HL-60/S4 treated with phorbol 12-myristate 13-acetate at 8.2 ng/mL for 4 days and 3 days (cell line): Measurements from ENCODE around the gene PIEZO1.
"Not testable (repeated sequence)": the region's sequence is repeated elsewhere in the genome, so short reads cannot be mapped to it uniquely, and the experiment has no call there.

ENCODE experiments used
- in situ Hi-C: fragments of 300-500 bp; cut with MboI; formaldehyde crosslinking; loops from 2 replicates; pipeline ENCODE4 v1.15.0; 2022; ENCODE audit warnings: low sequenced_read_pairs

The PIEZO1 gene, protein sequence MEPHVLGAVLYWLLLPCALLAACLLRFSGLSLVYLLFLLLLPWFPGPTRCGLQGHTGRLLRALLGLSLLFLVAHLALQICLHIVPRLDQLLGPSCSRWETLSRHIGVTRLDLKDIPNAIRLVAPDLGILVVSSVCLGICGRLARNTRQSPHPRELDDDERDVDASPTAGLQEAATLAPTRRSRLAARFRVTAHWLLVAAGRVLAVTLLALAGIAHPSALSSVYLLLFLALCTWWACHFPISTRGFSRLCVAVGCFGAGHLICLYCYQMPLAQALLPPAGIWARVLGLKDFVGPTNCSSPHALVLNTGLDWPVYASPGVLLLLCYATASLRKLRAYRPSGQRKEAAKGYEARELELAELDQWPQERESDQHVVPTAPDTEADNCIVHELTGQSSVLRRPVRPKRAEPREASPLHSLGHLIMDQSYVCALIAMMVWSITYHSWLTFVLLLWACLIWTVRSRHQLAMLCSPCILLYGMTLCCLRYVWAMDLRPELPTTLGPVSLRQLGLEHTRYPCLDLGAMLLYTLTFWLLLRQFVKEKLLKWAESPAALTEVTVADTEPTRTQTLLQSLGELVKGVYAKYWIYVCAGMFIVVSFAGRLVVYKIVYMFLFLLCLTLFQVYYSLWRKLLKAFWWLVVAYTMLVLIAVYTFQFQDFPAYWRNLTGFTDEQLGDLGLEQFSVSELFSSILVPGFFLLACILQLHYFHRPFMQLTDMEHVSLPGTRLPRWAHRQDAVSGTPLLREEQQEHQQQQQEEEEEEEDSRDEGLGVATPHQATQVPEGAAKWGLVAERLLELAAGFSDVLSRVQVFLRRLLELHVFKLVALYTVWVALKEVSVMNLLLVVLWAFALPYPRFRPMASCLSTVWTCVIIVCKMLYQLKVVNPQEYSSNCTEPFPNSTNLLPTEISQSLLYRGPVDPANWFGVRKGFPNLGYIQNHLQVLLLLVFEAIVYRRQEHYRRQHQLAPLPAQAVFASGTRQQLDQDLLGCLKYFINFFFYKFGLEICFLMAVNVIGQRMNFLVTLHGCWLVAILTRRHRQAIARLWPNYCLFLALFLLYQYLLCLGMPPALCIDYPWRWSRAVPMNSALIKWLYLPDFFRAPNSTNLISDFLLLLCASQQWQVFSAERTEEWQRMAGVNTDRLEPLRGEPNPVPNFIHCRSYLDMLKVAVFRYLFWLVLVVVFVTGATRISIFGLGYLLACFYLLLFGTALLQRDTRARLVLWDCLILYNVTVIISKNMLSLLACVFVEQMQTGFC (N-terminal part only)

GRCh38 chr16:88785106-88785924 is at the start of gene PIEZO1:
Gene PIEZO1 (minus strand): TSS chr16:88785220. CDS start chr16:88784964, 256 bp downstream.
- in situ Hi-C loops = no loop called here

DNA sequence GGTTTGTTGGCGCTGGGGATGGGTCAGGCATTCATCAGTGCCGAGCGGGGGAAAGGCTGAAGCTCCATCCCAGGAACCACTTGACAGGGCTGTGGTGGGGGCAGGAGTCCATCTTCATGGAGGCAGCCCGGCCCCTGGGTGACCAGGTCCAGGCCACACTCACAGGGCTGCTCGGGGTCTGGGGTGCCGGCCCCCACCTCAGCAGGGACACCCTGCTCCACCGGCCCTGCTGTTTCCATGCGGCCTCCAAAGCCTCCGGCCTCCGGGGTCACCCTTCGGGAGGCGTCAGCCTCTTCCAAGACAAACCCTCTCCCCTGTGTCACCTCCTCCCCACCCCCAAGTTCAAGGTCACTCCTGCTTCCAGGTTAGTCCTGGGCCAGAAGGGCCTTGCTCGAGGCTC is 49.6 kb upstream of the PIEZO1 start:
- in situ Hi-C loops = no loop called here

DNA sequence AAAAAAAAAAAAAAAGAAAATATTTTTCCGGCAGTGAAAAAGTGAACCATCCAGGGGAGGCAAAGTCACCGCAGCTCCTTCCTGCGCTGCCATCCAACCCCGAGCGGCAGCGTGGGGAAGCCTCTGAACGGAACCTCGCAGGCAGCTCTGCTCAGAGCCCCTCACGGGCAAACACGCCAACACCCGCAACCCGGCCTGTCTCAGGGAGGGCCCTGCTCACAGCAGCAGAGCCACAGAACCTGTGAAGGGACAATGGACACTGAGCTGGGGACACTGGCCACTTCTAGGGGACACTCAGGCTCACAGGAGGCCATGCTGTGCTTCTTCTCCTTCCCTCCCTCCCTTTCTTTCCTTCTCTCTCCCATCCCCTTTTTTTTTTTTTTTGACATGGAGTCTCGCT is 48.1 kb upstream of the PIEZO1 start:
- in situ Hi-C loops = no loop called here

GRCh38 chr16:88831838-88832237 is 46.8 kb upstream of the PIEZO1 start:
- in situ Hi-C loops = no loop called here

DNA sequence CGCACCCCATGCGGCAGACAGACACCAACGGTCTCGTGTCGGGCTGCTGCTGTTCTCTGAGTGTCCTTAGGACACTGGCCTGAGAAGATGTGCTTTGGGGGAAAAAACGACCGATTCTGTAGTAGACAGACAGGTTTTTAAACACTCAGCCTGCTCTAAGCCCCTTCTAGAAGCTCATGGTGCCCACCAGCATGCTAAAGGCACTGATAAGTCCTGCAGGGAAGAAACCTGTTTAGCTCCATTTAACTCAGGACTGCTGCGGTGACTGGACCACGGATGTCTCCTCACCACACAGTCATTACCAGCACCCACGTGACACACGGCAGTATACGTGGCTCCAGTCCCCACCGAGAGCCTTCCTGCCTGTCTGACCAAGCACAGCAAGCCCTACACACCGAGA is 45.8 kb upstream of the PIEZO1 start:
- in situ Hi-C loops = no loop called here

DNA sequence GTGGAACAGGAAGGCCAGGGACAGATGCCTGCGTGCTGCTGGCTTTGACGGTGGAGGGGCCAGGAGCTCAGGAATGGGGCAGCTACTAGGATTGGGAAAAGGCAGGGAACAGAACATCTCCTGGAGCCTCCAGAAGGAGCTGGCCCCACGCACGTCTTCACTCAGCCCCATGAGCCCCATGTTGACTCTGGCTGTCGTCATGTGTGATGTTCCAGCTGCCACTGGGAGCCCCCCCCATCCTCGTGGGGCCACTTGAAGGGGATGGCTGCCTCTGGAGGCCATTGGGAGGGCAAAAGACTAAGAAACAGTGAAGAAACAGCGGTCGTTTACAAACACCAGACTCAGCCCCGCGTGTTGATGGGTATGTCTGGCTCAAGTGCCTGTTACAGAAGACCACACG is 45.2 kb upstream of the PIEZO1 start:
- in situ Hi-C loops = no loop called here

GRCh38 chr16:88828711-88829110 is 43.7 kb upstream of the PIEZO1 start:
- in situ Hi-C loops = no loop called here

DNA sequence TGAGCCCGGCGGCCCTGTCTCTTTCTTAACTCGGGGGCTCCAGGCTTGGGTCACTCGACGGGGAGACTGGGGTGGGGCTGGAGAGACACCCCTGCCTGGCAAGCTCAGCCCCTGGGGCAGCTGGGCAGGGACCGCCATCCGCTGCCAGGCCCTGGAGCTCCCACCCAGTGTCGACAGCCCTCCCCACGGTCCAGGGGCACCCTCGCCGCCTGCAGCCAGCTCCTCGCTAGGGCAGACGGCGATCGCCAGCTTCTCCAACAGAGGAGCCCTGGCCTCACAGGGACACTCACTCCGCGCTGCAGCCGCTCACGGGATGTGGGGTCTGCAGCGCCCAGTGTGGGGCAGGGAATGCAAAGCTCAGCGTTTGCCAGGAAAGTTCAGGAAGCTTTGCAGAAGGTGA is 42.7 kb upstream of the PIEZO1 start:
- in situ Hi-C loops = no loop called here

DNA sequence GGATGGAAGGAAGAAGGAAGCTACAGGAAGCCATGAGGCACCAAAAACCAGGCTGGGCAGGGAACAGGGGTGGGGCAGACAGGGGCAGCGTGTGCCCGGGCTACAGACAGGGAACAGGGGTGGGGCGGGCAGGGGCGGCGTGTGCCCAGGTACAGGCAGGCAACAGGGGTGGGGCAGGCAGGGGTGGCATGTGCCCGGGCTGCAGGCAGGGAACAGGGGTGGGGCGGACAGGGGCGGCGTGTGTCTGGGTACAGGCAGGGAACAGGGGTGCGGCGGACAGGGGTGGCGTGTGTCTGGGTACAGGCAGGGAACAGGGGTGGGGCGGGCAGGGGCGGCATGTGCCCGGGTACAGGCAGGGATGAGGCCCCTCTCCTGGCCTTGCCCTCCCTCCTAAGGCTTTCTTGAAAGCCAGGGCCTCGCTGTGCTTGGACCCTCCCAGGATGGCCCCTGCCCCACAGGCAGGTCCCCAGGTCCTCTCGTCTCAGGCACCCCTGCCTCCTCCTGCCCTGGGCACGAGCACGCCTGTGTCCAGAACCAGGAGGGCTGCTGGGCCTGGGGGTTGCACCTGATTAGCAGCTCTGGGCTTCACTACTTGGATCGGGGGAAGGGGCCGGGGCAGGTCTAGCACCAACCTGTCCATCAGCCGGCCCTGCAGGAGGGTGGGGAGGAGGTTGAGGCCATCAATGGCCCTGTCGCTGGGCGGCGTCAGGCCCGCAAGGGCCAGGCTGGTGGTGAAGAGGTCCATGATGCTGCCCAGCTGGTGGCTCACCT is 41.2 kb upstream of the PIEZO1 start:
- in situ Hi-C loops = no loop called here

- in situ Hi-C loops = no loop called here
These were observed 40.1 kb upstream of the PIEZO1 start for GRCh38 chr16:88825146-88825545.

DNA sequence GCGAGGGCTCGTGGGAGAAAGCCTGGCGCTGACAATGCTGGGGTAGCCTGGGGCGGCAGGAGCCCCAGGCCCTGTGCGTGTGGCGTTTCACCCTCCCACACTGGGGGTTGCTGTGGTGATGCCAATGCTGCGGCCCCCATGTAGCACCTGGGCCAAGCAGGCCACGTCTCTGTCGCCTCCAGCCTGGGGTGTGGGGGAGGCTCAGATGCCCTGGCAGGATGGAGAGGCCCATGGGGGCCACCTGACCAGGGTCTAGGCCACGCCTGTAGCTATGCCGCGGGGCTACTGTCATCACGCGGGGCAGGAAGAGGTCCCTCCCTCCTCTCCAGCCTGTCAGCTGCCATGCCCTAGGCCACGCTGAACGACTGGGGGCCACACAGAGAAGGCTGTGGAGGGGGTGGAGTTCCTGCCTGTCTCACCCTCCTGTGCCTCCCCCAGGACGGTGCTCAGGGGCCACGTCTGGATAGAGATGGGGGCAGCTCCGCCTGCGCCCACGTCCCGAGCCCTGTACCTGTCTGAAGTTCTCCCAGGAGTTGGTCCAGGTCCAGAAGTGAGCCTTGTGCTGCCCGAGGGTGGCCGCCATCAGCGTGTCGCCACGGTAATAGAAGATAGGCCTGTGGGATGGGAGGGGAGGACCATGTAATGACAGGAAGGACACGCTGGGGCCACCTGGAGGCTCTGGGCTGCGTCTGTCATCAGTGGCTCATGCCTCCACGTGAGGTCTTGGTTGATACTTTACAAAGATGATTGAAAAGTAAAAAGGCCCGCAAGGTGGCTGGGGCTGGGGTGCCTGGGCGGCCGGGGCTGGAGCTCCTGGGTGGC is 39.4 kb upstream of the PIEZO1 start:
- in situ Hi-C loops = no loop called here

- in situ Hi-C loops = not testable (repeated sequence)
These were observed 38.6 kb upstream of the PIEZO1 start for GRCh38 chr16:88823646-88824045.

DNA sequence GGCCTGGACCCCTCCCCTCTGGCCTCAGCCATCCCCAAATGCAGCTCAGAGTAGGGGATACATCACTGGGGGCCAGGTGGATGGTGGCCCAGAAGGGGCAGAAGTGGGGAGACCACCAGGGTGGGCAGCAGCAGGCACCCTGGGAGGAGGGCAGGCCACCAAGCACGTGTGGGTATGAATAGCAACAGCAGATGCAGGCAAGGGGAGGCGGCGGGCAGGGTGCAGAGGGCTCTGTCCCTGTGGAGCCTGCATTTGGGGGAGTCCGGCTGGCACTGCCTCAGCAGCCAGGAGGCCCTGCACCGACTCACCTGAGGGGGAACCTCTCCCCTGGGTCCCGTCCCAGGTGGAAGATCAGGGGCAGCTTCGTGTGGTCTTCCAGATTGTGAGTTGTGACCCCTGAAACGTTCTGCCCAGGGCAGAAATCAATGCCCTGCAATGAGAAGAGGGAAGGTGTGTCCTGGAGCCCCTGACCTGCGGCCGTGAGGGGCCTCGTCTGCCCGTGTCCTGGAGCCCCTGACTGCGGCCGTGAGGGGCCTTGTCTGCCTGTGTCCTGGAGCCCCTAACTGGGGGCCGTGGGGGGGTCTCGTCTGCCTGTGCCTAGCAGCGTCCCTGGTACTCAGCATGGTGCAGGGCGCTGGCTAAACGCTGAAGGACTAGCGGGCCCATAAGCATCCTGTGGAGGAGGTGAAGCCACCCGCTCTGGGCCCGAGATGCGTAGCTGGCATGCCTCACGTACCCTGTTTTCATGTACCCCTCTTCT is 37.4 kb upstream of the PIEZO1 start:
- in situ Hi-C loops = no loop called here

- in situ Hi-C loops = no loop called here
These were observed 36.3 kb upstream of the PIEZO1 start for GRCh38 chr16:88821168-88821850.

DNA sequence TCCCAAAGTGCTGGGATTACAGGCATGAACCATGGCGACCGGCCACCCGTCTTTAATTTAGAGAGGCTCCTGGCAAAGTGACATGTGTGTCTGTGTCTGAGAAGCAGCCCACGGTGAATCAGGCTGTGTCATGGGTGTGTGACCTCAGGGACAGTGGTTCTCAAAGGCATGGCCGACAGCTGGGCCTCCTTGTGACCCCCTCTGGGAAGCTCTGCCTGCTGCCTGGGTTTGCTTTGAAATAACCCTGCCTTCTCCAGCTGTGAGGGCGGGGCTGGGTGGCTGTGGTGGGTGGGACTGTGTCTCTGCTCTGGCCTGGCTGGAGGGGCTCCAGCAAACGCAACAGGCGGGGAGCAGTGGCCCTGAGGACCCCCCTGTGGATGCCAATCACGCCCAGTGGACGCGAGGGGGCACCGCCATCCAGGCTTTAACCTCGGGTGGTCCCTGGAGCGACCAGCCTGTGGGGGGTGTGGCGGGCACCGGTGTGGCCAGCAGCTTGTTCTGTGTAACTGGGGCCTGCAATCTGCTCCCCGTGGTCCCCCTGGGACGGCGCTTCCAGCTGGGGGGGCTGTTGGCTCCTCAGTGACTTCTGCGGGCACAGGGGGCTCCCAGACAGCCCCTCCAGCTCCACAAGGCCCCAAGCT is 35.5 kb upstream of the PIEZO1 start:
- in situ Hi-C loops = no loop called here

DNA sequence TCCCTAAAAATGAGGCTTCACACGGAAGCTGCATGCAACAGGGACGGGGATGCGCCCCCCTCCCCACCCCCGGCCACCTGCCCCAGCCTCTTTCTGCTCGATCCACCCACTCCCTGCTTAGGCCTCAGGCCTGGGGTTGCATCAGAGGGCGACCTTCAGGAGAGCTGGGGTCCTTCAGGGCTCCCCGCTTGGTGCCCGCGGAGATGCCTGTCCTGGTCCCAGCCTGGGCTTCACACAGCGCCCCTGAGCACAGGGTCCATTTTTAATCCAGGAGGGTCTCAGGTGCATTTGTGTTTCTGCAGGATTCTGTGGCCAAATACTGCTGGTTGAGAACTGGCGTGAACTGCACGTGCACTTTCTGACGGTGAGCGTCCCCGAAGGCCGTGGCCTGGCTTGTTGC is 34.1 kb upstream of the PIEZO1 start:
- in situ Hi-C loops = no loop called here

DNA sequence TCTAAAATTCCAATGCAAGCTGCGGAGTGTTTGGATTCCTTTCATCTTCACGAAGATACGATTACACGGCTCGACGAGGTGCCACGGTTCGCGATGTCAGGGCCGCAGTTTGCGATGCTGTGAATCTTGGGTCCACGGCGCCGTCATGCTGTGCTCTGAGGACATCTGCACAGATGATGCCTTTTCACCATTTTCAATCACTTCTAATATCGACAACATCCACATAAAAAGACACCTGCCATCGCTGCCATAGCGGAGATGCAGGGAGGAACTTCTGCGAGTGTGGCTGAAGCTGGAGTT is 33.5 kb upstream of the PIEZO1 start:
- in situ Hi-C loops = no loop called here
